HL-60 (cell line): ENCODE measurements around the gene COMMD4.
"Not testable (repeated sequence)": the region's sequence is repeated elsewhere in the genome, so short reads cannot be mapped to it uniquely, and the experiment has no call there.

Experiments
- DNase-seq, 2 experiments: peaks; one replicate each; pipeline ENCODE4 v3.0.0-alpha.2; 2010 to 2020; ENCODE audit warnings: low read depth in 1 of 2, low spot score in 1 of 2
- H3K27ac ChIP-seq: fragments of 250-450 bp; sonication (Bioruptor Pico); replicated peaks from 2 replicates; pipeline ENCODE4 v1.5.1; 2020; ENCODE audit warnings: mild to moderate bottlenecking, moderate library complexity
- H3K27me3 ChIP-seq: fragments of 250-450 bp; sonication (Bioruptor Pico); 2 replicates; pipeline ENCODE4 v1.5.1; 2021; ENCODE audit warnings: mild to moderate bottlenecking, moderate library complexity; ENCODE audit not compliant: insufficient read depth, poor library complexity, severe bottlenecking
- H3K4me3 ChIP-seq: replicated peaks from 2 replicates; pipeline ENCODE4 v1.5.1; 2011; ENCODE audit warnings: mild to moderate bottlenecking, control low read depth, low read length; ENCODE audit not compliant: insufficient read depth
- CTCF ChIP-seq: IDR thresholded peaks from one replicate; pipeline ENCODE4 v1.5.1; 2011; ENCODE audit warnings: low read length, control low read depth, inconsistent platforms; ENCODE audit not compliant: insufficient read depth
- GABPA ChIP-seq: IDR thresholded peaks from 2 replicates; pipeline ENCODE4 v1.6.1; 2012; ENCODE audit warnings: low read depth
- POLR2AphosphoS5 ChIP-seq: IDR thresholded peaks from 2 replicates; pipeline ENCODE4 v1.6.1; 2012; ENCODE audit warnings: low read depth
- SPI1 ChIP-seq: IDR thresholded peaks from 2 replicates; pipeline ENCODE4 v1.6.1; 2012; ENCODE audit warnings: low read depth, mild to moderate bottlenecking, borderline replicate concordance
- TF ChIP-seq, protein P1 (sequence below): IDR thresholded peaks from 2 replicates; pipeline ENCODE4 v1.6.1; 2012; ENCODE audit warnings: low read depth; ENCODE audit not compliant: insufficient replicate concordance

COMMD4 gene

GRCh38 chr15:75371486-75371885 lies 35.6 kb downstream of the COMMD4 start:
- Histone ChIP-seq H3K4me3 (no peak overlapping the region), H3K27me3 (no peaks in the 10 kb centered on the region), H3K27ac (no peak overlapping the region)
- DNase-seq: no peak
- TF ChIP-seq, protein P1, sequence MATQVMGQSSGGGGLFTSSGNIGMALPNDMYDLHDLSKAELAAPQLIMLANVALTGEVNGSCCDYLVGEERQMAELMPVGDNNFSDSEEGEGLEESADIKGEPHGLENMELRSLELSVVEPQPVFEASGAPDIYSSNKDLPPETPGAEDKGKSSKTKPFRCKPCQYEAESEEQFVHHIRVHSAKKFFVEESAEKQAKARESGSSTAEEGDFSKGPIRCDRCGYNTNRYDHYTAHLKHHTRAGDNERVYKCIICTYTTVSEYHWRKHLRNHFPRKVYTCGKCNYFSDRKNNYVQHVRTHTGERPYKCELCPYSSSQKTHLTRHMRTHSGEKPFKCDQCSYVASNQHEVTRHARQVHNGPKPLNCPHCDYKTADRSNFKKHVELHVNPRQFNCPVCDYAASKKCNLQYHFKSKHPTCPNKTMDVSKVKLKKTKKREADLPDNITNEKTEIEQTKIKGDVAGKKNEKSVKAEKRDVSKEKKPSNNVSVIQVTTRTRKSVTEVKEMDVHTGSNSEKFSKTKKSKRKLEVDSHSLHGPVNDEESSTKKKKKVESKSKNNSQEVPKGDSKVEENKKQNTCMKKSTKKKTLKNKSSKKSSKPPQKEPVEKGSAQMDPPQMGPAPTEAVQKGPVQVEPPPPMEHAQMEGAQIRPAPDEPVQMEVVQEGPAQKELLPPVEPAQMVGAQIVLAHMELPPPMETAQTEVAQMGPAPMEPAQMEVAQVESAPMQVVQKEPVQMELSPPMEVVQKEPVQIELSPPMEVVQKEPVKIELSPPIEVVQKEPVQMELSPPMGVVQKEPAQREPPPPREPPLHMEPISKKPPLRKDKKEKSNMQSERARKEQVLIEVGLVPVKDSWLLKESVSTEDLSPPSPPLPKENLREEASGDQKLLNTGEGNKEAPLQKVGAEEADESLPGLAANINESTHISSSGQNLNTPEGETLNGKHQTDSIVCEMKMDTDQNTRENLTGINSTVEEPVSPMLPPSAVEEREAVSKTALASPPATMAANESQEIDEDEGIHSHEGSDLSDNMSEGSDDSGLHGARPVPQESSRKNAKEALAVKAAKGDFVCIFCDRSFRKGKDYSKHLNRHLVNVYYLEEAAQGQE: no peak
- TF ChIP-seq SPI1: no peak
- TF ChIP-seq CTCF: no peak
- no peak for TF ChIP-seq GABPA
- TF ChIP-seq POLR2AphosphoS5: no peak

DNA sequence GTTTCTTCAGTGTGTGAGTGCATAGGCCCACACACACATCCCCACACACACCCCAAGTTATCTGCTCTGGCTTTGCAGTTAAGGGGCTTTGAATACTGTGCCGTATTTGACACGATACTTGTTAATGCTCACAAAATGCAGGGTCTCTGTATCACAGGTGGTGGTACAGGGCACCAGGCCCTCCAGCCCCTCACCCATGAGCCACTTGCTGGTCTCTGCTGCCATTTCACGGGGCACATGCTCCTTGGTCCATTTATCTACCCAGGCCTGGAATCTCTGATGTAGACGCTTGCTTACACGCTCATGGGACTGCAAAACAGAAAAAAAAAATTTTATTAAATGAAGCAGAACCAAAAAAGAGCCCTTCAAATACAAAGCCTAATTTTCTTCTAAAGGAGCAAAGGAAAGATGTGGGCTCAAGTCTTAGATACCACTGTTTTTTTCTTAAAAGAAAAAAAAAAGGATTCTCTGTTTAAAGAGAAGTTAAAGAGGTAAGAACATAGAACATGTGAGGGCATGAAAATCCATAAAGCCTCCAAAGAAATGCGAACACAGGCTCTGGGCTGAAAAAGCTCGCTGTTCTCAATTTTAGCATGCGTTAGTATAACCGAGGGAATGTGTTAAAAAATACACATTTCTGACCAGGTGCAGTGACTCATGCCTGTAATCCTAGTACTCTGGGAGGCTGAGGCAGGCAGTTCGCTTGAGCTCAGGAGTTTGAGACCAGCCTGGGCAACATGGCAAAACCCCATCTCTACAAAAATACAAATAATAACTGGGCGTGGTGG lies 36.2 kb downstream of the COMMD4 start:
- TF ChIP-seq SPI1 (no peak), GABPA (no peak), POLR2AphosphoS5 (no peak), CTCF (no peak)
- TF ChIP-seq, protein P1: no peak
- no peak overlapping the region for H3K27ac ChIP-seq
- DNase-seq: no peak
- no peak overlapping the region for H3K4me3 ChIP-seq
- no peaks in the 10 kb centered on the region for H3K27me3 ChIP-seq

DNA sequence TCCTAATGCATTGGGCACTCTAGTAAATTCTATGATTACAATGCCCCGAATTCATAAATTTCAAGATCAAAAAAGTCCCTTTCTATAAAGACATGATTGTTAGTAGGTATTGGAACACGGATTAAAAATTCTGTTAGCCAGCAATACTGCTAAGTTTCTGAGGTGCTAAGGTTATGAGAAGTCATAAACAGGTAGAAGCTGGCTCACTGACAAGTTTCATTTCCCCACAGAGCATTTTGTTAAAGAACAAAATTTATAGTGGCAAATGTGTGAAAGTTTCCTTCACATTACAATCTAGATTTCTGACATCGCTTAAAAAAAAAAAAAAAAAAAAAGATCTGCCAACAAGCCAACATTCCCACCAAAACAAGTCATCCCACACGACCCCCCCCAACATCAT lies 44.9 kb downstream of the COMMD4 start:
- no peak overlapping the region for H3K27ac ChIP-seq
- TF ChIP-seq SPI1 (no peak), CTCF (no peak), POLR2AphosphoS5 (no peak), GABPA (no peak)
- TF ChIP-seq, protein P1: no peak
- H3K4me3 ChIP-seq: no peak overlapping the region
- DNase-seq: no peak
- no peaks in the 10 kb centered on the region for H3K27me3 ChIP-seq

DNA sequence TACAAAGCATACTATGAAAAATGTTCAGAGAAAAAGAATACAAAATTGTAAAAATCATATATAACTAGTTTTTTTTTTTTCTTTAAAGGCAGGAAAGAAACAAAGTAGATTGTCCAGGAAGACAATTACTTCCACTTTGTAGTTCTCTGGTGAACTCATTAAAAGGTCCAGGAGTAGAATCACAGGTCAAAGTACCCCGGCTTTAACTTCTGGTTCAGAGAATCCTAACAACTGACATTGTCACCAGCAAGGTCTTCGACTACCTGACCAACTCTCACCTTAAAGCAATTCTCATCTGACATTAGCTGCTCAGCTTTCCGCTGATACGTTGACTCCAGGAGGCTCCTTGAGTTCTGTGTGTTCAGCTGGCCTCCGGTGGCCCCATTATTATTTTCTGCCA lies 48.1 kb downstream of the COMMD4 start:
- H3K27me3 ChIP-seq, H3K27ac ChIP-seq: not testable (repeated sequence)

More for the DNA sequence above, 48.1 kb downstream of the COMMD4 start:
- not testable (repeated sequence) for DNase-seq, H3K4me3 ChIP-seq
